ENCODE results near the gene PIGN.

- TF ChIP-seq POLR2A (IDR thresholded peaks at IDR 0.05), result no peak
- TF ChIP-seq, protein P1, sequence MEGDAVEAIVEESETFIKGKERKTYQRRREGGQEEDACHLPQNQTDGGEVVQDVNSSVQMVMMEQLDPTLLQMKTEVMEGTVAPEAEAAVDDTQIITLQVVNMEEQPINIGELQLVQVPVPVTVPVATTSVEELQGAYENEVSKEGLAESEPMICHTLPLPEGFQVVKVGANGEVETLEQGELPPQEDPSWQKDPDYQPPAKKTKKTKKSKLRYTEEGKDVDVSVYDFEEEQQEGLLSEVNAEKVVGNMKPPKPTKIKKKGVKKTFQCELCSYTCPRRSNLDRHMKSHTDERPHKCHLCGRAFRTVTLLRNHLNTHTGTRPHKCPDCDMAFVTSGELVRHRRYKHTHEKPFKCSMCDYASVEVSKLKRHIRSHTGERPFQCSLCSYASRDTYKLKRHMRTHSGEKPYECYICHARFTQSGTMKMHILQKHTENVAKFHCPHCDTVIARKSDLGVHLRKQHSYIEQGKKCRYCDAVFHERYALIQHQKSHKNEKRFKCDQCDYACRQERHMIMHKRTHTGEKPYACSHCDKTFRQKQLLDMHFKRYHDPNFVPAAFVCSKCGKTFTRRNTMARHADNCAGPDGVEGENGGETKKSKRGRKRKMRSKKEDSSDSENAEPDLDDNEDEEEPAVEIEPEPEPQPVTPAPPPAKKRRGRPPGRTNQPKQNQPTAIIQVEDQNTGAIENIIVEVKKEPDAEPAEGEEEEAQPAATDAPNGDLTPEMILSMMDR (IDR thresholded peaks at IDR 0.05), result no peak
Observed at GRCh38 chr18:62128157-62128556, 58.7 kb downstream of the PIGN start.
